Upper lobe of left lung (tissue), 6 donors: ENCODE results near the gene PFDN2. TPM values are rescaled to one million over a fixed set of nuclear protein-coding genes. Genes with fewer than 3 reads are reported as not detected.
A peak's percentile ranks its signal among the peaks of the same experiment; 100 is the strongest.
"Not testable (repeated sequence)": the region's sequence is repeated elsewhere in the genome, so short reads cannot be mapped to it uniquely, and the experiment has no call there.

Experiments
- ATAC-seq, 2 donors: fragments of 200-7000 bp; cut with Tn5 transposase; one replicate each; pipeline ENCODE4 v1.9.1; 2022; ENCODE audit warnings: mild to moderate bottlenecking in 2 of 2, moderate library complexity in 2 of 2; ENCODE audit not compliant: low FRiP score in 2 of 2
- DNase-seq, 2 donors: peaks; one replicate each; pipeline ENCODE4 v3.0.0-alpha.2; 2019 to 2020
- H3K27ac ChIP-seq, 4 donors: fragments of 200-600 bp; sonication (generic); one replicate each; pipeline ENCODE4 v1.5.1; 2016 to 2019
- H3K27me3 ChIP-seq, 4 donors: fragments of 200-600 bp; sonication (generic); one replicate each; pipeline ENCODE4 v1.5.1; 2017 to 2019
- H3K36me3 ChIP-seq, 4 donors: fragments of 200-600 bp; sonication (generic); one replicate each; pipeline ENCODE4 v1.5.1; 2016 to 2019
- H3K4me1 ChIP-seq, 4 donors: fragments of 200-600 bp; sonication (generic); one replicate each; pipeline ENCODE4 v1.5.1; 2018 to 2019
- H3K4me3 ChIP-seq, 4 donors: fragments of 200-600 bp; sonication (generic); one replicate each; pipeline ENCODE4 v1.5.1; 2017 to 2019; ENCODE audit warnings: mild to moderate bottlenecking in 2 of 4, moderate library complexity in 1 of 4
- H3K9me3 ChIP-seq, 4 donors: fragments of 200-600 bp; sonication (generic); one replicate each; pipeline ENCODE4 v1.5.1; 2018 to 2019
- EP300 ChIP-seq, 4 donors: sonication (generic); formaldehyde crosslinking; IDR thresholded peaks; one replicate each; pipeline ENCODE4 v1.5.1; 2017; ENCODE audit warnings: antibody characterized with exemption in 4 of 4, control low read depth in 2 of 4
- POLR2A ChIP-seq, 4 donors: fragments of 450-650 bp; IDR thresholded peaks; one replicate each; pipeline ENCODE4 v1.5.1; 2016 to 2017; ENCODE audit warnings: antibody characterized with exemption in 4 of 4, mild to moderate bottlenecking in 2 of 4
- POLR2AphosphoS5 ChIP-seq, 2 donors: sonication (generic); formaldehyde crosslinking; IDR thresholded peaks; one replicate each; pipeline ENCODE4 v1.5.1; 2017; ENCODE audit warnings: antibody characterized with exemption in 2 of 2
- WGBS, 2 donors: methylation state at CpG; one replicate each; pipeline ENCODE4 v1.1.5; 2017 to 2018; 5-methylcytosine and 5-hydroxymethylcytosine counted together
- total RNA-seq, 6 donors: library from RNA; depleted of rRNA in 4 of 6; stranded (reverse); fragments of >200 nt in 4 of 6; gene quantifications; one replicate each; pipeline versions ENCODE4 v1.1.0 to v1.2.1, GENCODE V29; 2016 to 2021
- TF ChIP-seq, protein P1 (sequence below), 6 experiments: fragments of 450-650 bp in 4 of 6; fragments of 200-600 bp in 2 of 6; sonication (generic) in 2 of 6; IDR thresholded peaks; one replicate each; pipeline ENCODE4 v1.5.1; 2016 to 2019; ENCODE audit warnings: antibody characterized with exemption in 6 of 6
- donor health status: DM: no; HTN: no; CAD: no; lungs with moderate emphysema.
- donor health status: DM: no; HTN: yes; CAD: no; lungs with severe emphysema.

The PFDN2 gene
- total RNA-seq, 6 donors from 2014 or later = 17.8 to 55.9 (median 41.4) TPM

- Histone ChIP-seq H3K36me3 (peaks cover 24 to 65% (median 53%) of the 10 kb centered on the region in 4 donors), H3K4me1 (peaks cover 24 to 49% (median 37%) of the 10 kb centered on the region in 4 donors), H3K27me3 (no peaks in the 10 kb centered on the region), H3K27ac (no peak overlapping the region), H3K4me3 (no peak overlapping the region), H3K9me3 (no peaks in the 10 kb centered on the region)
- 83 to 84% methylated on average over 3 of the region's 3 CpGs for WGBS, 2 donors
- DNase-seq (no peak), ATAC-seq (no peak)
- TF ChIP-seq POLR2A (IDR thresholded peaks at IDR 0.05) (no peak), POLR2AphosphoS5 (IDR thresholded peaks at IDR 0.05) (no peak), EP300 (IDR thresholded peaks at IDR 0.05) (no peak)
- TF ChIP-seq, protein P1, sequence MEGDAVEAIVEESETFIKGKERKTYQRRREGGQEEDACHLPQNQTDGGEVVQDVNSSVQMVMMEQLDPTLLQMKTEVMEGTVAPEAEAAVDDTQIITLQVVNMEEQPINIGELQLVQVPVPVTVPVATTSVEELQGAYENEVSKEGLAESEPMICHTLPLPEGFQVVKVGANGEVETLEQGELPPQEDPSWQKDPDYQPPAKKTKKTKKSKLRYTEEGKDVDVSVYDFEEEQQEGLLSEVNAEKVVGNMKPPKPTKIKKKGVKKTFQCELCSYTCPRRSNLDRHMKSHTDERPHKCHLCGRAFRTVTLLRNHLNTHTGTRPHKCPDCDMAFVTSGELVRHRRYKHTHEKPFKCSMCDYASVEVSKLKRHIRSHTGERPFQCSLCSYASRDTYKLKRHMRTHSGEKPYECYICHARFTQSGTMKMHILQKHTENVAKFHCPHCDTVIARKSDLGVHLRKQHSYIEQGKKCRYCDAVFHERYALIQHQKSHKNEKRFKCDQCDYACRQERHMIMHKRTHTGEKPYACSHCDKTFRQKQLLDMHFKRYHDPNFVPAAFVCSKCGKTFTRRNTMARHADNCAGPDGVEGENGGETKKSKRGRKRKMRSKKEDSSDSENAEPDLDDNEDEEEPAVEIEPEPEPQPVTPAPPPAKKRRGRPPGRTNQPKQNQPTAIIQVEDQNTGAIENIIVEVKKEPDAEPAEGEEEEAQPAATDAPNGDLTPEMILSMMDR (IDR thresholded peaks at IDR 0.05) = no peak
These were observed 3.3 kb upstream of the PFDN2 start for GRCh38 chr1:161121042-161121650.

GRCh38 chr1:161119092-161119903, 1.5 kb upstream of the PFDN2 start:
- Histone ChIP-seq H3K4me1 (peaks cover 34 to 67% (median 46%) of the 10 kb centered on the region in 4 donors), H3K27me3 (no peaks in the 10 kb centered on the region), H3K27ac (peak overlapping the region; percentile 89 to 97 (median 94)), H3K9me3 (no peaks in the 10 kb centered on the region), H3K36me3 (peaks cover 21 to 47% (median 44%) of the 10 kb centered on the region in 4 donors), H3K4me3 (peak overlapping the region in 3 of 4 donors; percentile 70 to 97 (median 89))
- DNase-seq (peak in 1 of 2 donors; percentile 32), ATAC-seq (peak; percentile 35 to 49)
- no peak for TF ChIP-seq EP300 (IDR thresholded peaks at IDR 0.05)
- TF ChIP-seq POLR2AphosphoS5 (IDR thresholded peaks at IDR 0.05) = peak in 1 of 2 donors; percentile 21
- TF ChIP-seq, protein P1 (IDR thresholded peaks at IDR 0.05) = peak in 4 of 6 experiments; percentile 32 to 62 (median 46)
- no peak for TF ChIP-seq POLR2A (IDR thresholded peaks at IDR 0.05)
- WGBS, 2 donors = 52% methylated on average over 10 of the region's 10 CpGs

DNA sequence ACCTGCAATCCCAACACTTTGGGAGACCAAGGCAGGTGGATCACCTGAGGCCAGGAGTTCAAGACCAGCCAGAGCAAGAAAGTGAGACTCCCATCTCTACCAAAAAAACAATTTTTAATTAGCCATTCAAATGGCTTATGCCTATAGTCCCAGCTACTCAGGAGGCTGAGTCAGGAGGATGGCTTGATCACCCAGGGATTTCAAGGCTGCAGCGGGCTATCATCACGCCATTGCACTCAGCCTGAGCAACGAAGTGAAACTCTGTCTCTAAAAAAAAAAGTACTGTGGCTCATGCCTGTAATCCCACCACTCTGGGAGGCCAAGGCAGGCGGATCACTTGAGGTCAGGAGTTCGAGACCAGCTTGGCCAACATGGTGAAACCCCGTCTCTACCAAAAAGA, 1.9 kb downstream of the PFDN2 start:
- 86 to 91% methylated on average over 6 of the region's 6 CpGs for WGBS, 2 donors
- peaks cover 4 to 15% (median 12%) of the 10 kb centered on the region in 4 donors for H3K36me3 ChIP-seq
- H3K4me1 ChIP-seq = peaks cover 39 to 80% (median 45%) of the 10 kb centered on the region in 4 donors
- ATAC-seq, DNase-seq, H3K9me3 ChIP-seq, H3K27me3 ChIP-seq, H3K27ac ChIP-seq, H3K4me3 ChIP-seq: not testable (repeated sequence)

GRCh38 chr1:161115132-161115711, 2.6 kb downstream of the PFDN2 start:
- DNase-seq = no peak
- Histone ChIP-seq H3K27ac (no peak overlapping the region), H3K4me1 (peaks cover 39 to 73% (median 42%) of the 10 kb centered on the region in 4 donors), H3K9me3 (no peaks in the 10 kb centered on the region), H3K36me3 (peaks cover 0 to 7% (median 5%) of the 10 kb centered on the region in 4 donors), H3K4me3 (no peak overlapping the region), H3K27me3 (no peaks in the 10 kb centered on the region)
- 84 to 87% methylated on average over 12 of the region's 12 CpGs for WGBS, 2 donors
- ATAC-seq = no peak
- TF ChIP-seq, protein P1 (IDR thresholded peaks at IDR 0.05) = no peak
- no peak for TF ChIP-seq POLR2A (IDR thresholded peaks at IDR 0.05)

DNA sequence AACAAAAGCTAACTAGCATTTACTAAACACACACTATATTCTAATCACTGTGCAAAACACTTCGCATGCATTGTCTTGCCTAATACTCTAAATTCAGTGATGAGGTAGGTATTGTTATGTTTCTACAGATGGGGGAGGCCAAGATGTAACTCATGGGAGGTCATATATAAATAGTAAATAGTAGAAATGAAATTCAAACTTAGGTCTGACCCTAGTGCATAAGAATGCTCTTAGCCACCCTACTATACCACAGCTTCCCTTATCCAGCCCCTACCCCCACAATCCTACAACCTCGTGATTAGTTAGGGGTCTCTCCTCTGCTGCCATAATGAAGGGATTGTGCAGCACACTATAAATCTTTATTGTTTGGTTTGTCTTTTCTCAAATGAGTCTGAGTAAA, 3.3 kb downstream of the PFDN2 start:
- Histone ChIP-seq H3K4me1 (peaks cover 37 to 66% (median 37%) of the 10 kb centered on the region in 4 donors), H3K27ac (no peak overlapping the region), H3K36me3 (peaks cover 0 to 7% (median 3%) of the 10 kb centered on the region in 4 donors), H3K27me3 (no peaks in the 10 kb centered on the region), H3K4me3 (no peak overlapping the region), H3K9me3 (no peaks in the 10 kb centered on the region)
- ATAC-seq (no peak), DNase-seq (no peak)
- TF ChIP-seq POLR2AphosphoS5 (IDR thresholded peaks at IDR 0.05) = no peak
- TF ChIP-seq, protein P1 (IDR thresholded peaks at IDR 0.05) = no peak
- TF ChIP-seq EP300 (IDR thresholded peaks at IDR 0.05) = no peak
- no peak for TF ChIP-seq POLR2A (IDR thresholded peaks at IDR 0.05)
- WGBS, 2 donors = 67 to 82% methylated on average over 2 of the region's 2 CpGs
